ENCODE results near the gene YY1. TPM values are rescaled to one million over a fixed set of nuclear protein-coding genes. Genes with fewer than 3 reads are reported as not detected.

Gene YY1
- total RNA-seq, 1 experiment from 2014 or later, result 97.0 TPM

DNA sequence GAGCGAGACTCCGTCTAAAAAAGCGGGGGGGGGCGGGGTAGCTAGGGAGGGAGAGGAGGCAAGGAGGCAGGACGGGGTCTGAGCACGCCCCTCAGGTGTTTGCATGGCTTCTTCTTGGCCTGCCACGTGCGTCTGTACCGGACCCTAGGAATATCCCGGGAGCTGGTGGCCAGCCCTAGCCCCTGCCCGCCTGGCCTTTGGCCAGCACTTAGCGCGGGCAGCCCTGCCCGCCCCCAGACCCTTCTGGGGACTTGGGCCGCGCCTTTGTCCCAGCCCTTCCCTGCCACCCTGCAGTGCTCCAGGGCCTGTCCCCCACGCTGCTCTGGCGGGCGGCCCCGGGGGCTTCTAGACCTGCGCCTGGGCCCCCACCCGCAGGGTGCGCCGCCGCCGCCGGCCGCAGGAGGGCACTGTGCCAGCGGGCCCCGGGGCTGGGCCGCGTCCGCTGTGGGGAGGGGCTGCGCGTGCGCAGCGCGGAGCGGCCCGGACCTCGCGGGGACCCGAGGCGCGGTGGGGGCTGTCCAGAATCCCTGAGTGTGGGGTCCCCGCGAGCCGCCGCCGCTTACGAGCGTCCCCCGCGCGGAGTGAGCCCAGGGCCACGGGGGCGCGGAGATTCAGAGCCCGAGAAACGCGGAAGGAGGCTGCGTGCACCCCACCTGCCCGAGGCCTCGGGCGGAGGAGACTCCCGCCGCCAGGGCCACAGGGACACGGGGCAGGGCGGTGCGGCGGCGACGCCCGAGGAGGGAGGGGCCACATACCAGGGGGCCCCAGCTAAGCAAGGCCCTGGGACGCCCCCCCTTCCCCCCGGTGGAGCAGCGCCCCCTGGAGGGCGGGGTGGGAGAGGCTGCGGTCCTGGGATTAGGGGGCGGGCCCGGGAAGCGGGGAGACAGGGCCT is 46.3 kb downstream of the YY1 start:
- POLR2A ChIA-PET (ENCODE audit: low non-redundant PET), result no interaction called here
- H3K4me1 ChIP-seq (ENCODE audit: insufficient read depth, low read length, poor library complexity, severe bottlenecking), result peaks cover 3% of the 10 kb centered on the region
- TF ChIP-seq, protein P1, sequence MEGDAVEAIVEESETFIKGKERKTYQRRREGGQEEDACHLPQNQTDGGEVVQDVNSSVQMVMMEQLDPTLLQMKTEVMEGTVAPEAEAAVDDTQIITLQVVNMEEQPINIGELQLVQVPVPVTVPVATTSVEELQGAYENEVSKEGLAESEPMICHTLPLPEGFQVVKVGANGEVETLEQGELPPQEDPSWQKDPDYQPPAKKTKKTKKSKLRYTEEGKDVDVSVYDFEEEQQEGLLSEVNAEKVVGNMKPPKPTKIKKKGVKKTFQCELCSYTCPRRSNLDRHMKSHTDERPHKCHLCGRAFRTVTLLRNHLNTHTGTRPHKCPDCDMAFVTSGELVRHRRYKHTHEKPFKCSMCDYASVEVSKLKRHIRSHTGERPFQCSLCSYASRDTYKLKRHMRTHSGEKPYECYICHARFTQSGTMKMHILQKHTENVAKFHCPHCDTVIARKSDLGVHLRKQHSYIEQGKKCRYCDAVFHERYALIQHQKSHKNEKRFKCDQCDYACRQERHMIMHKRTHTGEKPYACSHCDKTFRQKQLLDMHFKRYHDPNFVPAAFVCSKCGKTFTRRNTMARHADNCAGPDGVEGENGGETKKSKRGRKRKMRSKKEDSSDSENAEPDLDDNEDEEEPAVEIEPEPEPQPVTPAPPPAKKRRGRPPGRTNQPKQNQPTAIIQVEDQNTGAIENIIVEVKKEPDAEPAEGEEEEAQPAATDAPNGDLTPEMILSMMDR (conservative IDR thresholded peaks at IDR 0.05; ENCODE audit: low read depth, low read length), result peak; percentile 81
- no peak for TF ChIP-seq EZH2 (IDR thresholded peaks at IDR 0.05; ENCODE audit: borderline replicate concordance, low read depth, low read length, poor library complexity, severe bottlenecking)

DNA sequence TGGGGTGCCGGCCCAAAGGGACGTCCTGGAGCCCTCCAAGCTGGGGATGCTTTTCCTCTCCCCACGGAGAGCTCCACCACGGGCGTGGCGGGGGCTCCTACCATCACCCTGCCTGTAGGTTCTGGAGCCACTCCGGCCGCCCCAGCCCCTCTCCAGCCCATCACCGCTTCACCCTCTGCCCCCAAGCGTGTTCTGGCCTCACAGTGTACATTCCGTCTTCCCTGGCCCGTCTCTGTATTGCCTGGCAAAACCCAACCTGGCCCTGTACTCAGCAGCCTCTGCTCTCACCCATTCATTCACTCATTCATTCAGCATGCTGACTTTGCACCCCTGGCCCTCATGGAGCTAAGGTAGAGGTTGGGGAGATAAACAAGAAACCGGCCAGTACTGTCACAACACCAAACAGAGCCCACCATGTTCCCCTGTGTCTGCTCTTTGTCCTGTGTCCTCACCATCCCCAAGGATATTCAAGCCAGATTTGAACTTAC is 47.0 kb downstream of the YY1 start:
- TF ChIP-seq, protein P1 (conservative IDR thresholded peaks at IDR 0.05; ENCODE audit: low read depth, low read length), result no peak
- TF ChIP-seq EZH2 (IDR thresholded peaks at IDR 0.05; ENCODE audit: borderline replicate concordance, low read depth, low read length, poor library complexity, severe bottlenecking), result no peak
- H3K36me3 ChIP-seq (ENCODE audit: insufficient read depth, low read length, poor library complexity, severe bottlenecking), result peaks cover 7% of the 10 kb centered on the region
- intact Hi-C loops (cut with micrococcal nuclease; ENCODE audit: unreplicated experiment), result no loop called here
- H3K27me3 ChIP-seq (replicated peaks; ENCODE audit: insufficient read depth, low read depth, low read length, poor library complexity), result no peaks in the 10 kb centered on the region
- H3K9me3 ChIP-seq (ENCODE audit: low read depth, low read length, poor library complexity, severe bottlenecking), result no peaks in the 10 kb centered on the region
- H3K4me1 ChIP-seq (ENCODE audit: insufficient read depth, low read length, poor library complexity, severe bottlenecking), result peaks cover 3% of the 10 kb centered on the region
- H3K4me3 ChIP-seq (ENCODE audit: low read depth, low read length, poor library complexity, severe bottlenecking), result peak overlapping the region; percentile 83
- BruUV-seq (replicated peaks), result no TSS peak
- peak overlapping the region; percentile 94 for H3K27ac ChIP-seq (ENCODE audit: low read depth, low read length, poor library complexity, severe bottlenecking)
- ChIA-PET POLR2A (ENCODE audit: low non-redundant PET) (no interaction called here), CTCF (interaction anchor here (0.7 to 1.2 kb wide), 2 partner anchors 9 to 546 kb away, joined by 3 to 7 read pairs; no protein-coding TSS in a partner anchor)
- no peak for DNase-seq (ENCODE audit: low spot score)

More for the DNA sequence above, 46.3 kb downstream of the YY1 start:
- Histone ChIP-seq H3K9me3 (ENCODE audit: low read depth, low read length, poor library complexity, severe bottlenecking) (no peaks in the 10 kb centered on the region), H3K27ac (ENCODE audit: low read depth, low read length, poor library complexity, severe bottlenecking) (peak overlapping the region; percentile 94), H3K4me3 (ENCODE audit: low read depth, low read length, poor library complexity, severe bottlenecking) (peak overlapping the region; percentile 83), H3K27me3 (replicated peaks; ENCODE audit: insufficient read depth, low read depth, low read length, poor library complexity) (no peaks in the 10 kb centered on the region), H3K36me3 (ENCODE audit: insufficient read depth, low read length, poor library complexity, severe bottlenecking) (peaks cover 7% of the 10 kb centered on the region)
- BruUV-seq (replicated peaks), result no TSS peak
- DNase-seq (ENCODE audit: low spot score), result peak; percentile 79
- CTCF ChIA-PET, result interaction anchor here (0.7 to 1.2 kb wide), 3 partner anchors 10 to 546 kb away, joined by 3 to 7 read pairs (median 3); no protein-coding TSS in a partner anchor
- intact Hi-C loops (cut with micrococcal nuclease; ENCODE audit: unreplicated experiment), result no loop called here

- H3K36me3 ChIP-seq (ENCODE audit: insufficient read depth, low read length, poor library complexity, severe bottlenecking), result peaks cover 2% of the 10 kb centered on the region
- BruUV-seq (replicated peaks), result no TSS peak
- peaks cover 3% of the 10 kb centered on the region for H3K4me1 ChIP-seq (ENCODE audit: insufficient read depth, low read length, poor library complexity, severe bottlenecking)
- intact Hi-C loops (cut with micrococcal nuclease; ENCODE audit: unreplicated experiment), result no loop called here
- H3K27me3 ChIP-seq (replicated peaks; ENCODE audit: insufficient read depth, low read depth, low read length, poor library complexity), result no peaks in the 10 kb centered on the region
- ChIA-PET POLR2A (ENCODE audit: low non-redundant PET) (no interaction called here), CTCF (no interaction called here)
- TF ChIP-seq EZH2 (IDR thresholded peaks at IDR 0.05; ENCODE audit: borderline replicate concordance, low read depth, low read length, poor library complexity, severe bottlenecking), result no peak
- TF ChIP-seq, protein P1 (conservative IDR thresholded peaks at IDR 0.05; ENCODE audit: low read depth, low read length), result no peak
- H3K9me3 ChIP-seq (ENCODE audit: low read depth, low read length, poor library complexity, severe bottlenecking), result no peaks in the 10 kb centered on the region
- no peak for DNase-seq (ENCODE audit: low spot score)
- peak overlapping the region; percentile 35 for H3K27ac ChIP-seq (ENCODE audit: low read depth, low read length, poor library complexity, severe bottlenecking)
- H3K4me3 ChIP-seq (ENCODE audit: low read depth, low read length, poor library complexity, severe bottlenecking), result no peak overlapping the region
Measured at GRCh38 chr14:100286484-100287191, 47.7 kb downstream of the YY1 start.
